Heart left ventricle (tissue), 13 donors: ENCODE measurements around the gene GOLGB1.

Experiments used
- CTCF ChIP-seq, 12 donors: fragments of 200-600 bp; sonication (generic) in 4 of 12; IDR thresholded peaks; one replicate each; pipeline versions ENCODE4 v1.5.0 to v1.8.0; 2018 to 2022; ENCODE audit warnings: antibody characterized with exemption in 12 of 12, mild to moderate bottlenecking in 5 of 12
- POLR2A ChIP-seq, 2 donors: fragments of 450-650 bp; IDR thresholded peaks; one replicate each; pipeline ENCODE4 v1.6.1; 2017; ENCODE audit warnings: antibody characterized with exemption in 2 of 2, mild to moderate bottlenecking in 2 of 2, moderate library complexity in 2 of 2
- donor health status: ischemic (EF 13 %, LVEDD 7.1; RV severe dilation, severe dysfunction).
- donor health status: DM: no; HTN: yes; CAD: no.
- donor health status: DM: no; HTN: no; CAD: no.
- donor health status: ischemic (EF 25% LVEDD 6.9; RV normal size, moderate dysfunction).
- donor health status: ischemic (EF 25% LVEDD 5.7; RV mildly dilated, moderate dysfunction).
- donor health status: ischemic (EF 35%, LVEDD 5.7; RV mildly dilated, moderate dysfunction).
- donor health status: nonischemic (EF 11% LVEDD 7.7; RV severe dilation, severe dysfunction).
- donor health status: DM: yes; HTN: yes; CAD: no.
- donor health status: PGD.
- donor health status: ischemic (EF 29% LVEDD 5.4; RV normal size, mild dysfunction).
- donor health status: nonischemic (EF 23%, LVEDD 6.1; RV moderate dilation, normal function).

- TF ChIP-seq CTCF (IDR thresholded peaks at IDR 0.05) (peak in 7 of 12 donors; percentile 8 to 45 (median 24)), POLR2A (IDR thresholded peaks at IDR 0.05) (no peak)
Measured at GRCh38 chr3:121648219-121648958, 101.2 kb downstream of the GOLGB1 start.
